HFFc6 (cell line): ENCODE measurements around the gene NDUFS3. TPM values are rescaled to one million over a fixed set of nuclear protein-coding genes. Genes with fewer than 3 reads are reported as not detected.

Experiments used
- DNase-seq: peaks from one replicate; pipeline ENCODE4 v3.0.0-alpha.2; 2018
- H3K27ac Mint-ChIP-seq: 2 replicates; pipeline ENCODE4 v1.8.0; 2020; ENCODE audit warnings: mild to moderate bottlenecking, mixed read lengths
- H3K27me3 Mint-ChIP-seq: 2 replicates; pipeline ENCODE4 v1.8.0; 2021; ENCODE audit warnings: mild to moderate bottlenecking, moderate library complexity, mixed read lengths; ENCODE audit not compliant: insufficient read depth
- H3K36me3 Mint-ChIP-seq: 2 replicates; pipeline ENCODE4 v1.8.0; 2021; ENCODE audit warnings: low read depth, mixed read lengths
- H3K4me1 Mint-ChIP-seq: 2 replicates; pipeline ENCODE4 v1.8.0; 2020; ENCODE audit warnings: low read depth, mixed read lengths
- H3K4me3 Mint-ChIP-seq: 2 replicates; pipeline ENCODE4 v1.8.0; 2020; ENCODE audit warnings: mild to moderate bottlenecking, moderate library complexity, mixed read lengths
- H3K9me3 Mint-ChIP-seq: 2 replicates; pipeline ENCODE4 v1.8.0; 2020; ENCODE audit warnings: mild to moderate bottlenecking, mixed read lengths
- total RNA-seq, 6 experiments: library from RNA; stranded (reverse); fragmentation: NEBNext Ultra II Directional; extraction: Animal tissue kit (Norgen Biotek cat#: 25700); gene quantifications; 2 replicates in 1 of 6; 3 replicates in 5 of 6; pipeline ENCODE4 v1.2.3, GENCODE V29; 2021
- TF ChIP-seq, protein P1 (sequence below): fragments of 200-600 bp; sonication (generic); IDR thresholded peaks from 2 replicates; pipeline ENCODE4 v1.5.0; 2021; ENCODE audit warnings: antibody characterized with exemption, mild to moderate bottlenecking

NDUFS3 gene
- total RNA-seq, 6 experiments from 2014 or later: 97.0 to 105 (median 99.8) TPM

DNA sequence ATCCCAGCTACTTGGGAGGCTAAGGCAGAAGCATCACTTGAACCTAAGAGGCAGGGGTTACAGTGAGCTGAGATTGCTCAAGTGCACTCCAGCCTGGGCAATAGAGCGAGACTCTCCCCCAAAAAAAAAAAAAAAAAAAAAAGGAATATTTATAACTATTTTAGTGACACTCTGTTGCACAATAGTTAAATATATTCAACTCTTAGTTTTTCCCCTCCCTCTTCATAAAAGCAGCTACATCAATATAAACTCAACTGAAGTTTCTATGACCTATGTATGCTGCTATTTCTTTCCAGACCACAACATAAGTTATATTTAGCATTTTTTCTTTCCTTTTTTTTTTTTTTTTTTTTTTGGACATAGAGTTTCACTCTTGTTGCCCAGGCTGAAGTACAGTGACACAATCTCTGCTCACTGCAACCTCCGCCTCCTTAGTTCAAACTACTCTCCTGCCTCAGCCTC, 45.2 kb upstream of the NDUFS3 start:
- peak; percentile 47 for DNase-seq
- Mint-ChIP-seq H3K9me3 (no peaks in the 10 kb centered on the region), H3K27ac (peak overlapping the region; percentile 42), H3K27me3 (no peaks in the 10 kb centered on the region; the same call in 1 of the 2 replicates), H3K4me3 (no peak overlapping the region), H3K4me1 (peaks cover 31% of the 10 kb centered on the region), H3K36me3 (peaks cover 3% of the 10 kb centered on the region)
- TF ChIP-seq, protein P1, sequence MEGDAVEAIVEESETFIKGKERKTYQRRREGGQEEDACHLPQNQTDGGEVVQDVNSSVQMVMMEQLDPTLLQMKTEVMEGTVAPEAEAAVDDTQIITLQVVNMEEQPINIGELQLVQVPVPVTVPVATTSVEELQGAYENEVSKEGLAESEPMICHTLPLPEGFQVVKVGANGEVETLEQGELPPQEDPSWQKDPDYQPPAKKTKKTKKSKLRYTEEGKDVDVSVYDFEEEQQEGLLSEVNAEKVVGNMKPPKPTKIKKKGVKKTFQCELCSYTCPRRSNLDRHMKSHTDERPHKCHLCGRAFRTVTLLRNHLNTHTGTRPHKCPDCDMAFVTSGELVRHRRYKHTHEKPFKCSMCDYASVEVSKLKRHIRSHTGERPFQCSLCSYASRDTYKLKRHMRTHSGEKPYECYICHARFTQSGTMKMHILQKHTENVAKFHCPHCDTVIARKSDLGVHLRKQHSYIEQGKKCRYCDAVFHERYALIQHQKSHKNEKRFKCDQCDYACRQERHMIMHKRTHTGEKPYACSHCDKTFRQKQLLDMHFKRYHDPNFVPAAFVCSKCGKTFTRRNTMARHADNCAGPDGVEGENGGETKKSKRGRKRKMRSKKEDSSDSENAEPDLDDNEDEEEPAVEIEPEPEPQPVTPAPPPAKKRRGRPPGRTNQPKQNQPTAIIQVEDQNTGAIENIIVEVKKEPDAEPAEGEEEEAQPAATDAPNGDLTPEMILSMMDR: no peak

DNA sequence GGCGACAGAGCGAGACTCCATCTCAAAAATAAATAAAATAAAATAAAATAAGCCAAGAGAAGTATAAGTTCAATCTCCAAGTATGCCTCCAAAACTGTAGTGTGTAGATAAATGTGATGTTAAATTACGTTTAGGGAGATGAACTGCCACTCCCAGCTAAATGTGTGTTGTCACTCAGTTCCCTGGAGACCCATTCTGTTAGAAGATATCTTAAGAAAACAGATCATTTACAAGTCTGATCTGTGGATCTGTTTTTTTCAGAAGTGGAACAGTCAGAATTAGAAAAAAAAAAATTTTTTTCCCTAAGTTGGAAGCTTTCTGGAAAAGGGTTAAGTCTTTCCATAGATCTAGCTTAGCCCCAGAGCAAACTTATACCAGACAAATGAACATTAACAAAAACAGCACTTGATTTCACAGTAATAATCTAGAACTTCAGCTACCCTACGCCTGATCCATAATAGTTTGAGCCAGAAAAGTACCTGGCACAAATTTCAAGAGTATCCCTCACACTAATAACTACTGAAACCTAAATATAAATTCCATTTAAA, 44.1 kb upstream of the NDUFS3 start:
- no peaks in the 10 kb centered on the region for H3K9me3 Mint-ChIP-seq
- peaks cover 42% of the 10 kb centered on the region for H3K4me1 Mint-ChIP-seq
- no peak overlapping the region for H3K27ac Mint-ChIP-seq
- no peaks in the 10 kb centered on the region; the same call in 1 of the 2 replicates for H3K27me3 Mint-ChIP-seq
- DNase-seq: no peak
- peaks cover 7% of the 10 kb centered on the region for H3K36me3 Mint-ChIP-seq
- TF ChIP-seq, protein P1: no peak
- H3K4me3 Mint-ChIP-seq: no peak overlapping the region

DNA sequence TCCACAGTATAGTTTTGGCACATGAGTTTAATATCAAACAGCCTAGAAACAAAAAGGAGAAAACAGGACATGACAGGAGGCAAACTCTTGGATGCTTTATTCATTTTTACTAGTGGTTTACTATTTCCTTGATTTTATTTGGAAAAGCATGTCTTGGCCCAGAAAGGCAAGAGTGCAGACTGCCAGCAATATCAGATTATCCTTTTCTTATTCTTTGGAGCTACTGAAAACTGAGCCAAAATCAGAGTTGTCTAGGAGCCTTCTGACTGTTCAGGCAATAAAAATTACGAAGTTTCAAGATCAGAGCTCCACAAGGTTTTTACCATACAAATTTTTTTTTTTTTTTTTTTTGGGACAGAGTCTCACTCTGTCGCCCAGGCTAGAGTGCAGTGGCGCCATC, 42.0 kb upstream of the NDUFS3 start:
- Mint-ChIP-seq H3K9me3 (no peaks in the 10 kb centered on the region), H3K4me1 (peaks cover 49% of the 10 kb centered on the region), H3K27me3 (no peaks in the 10 kb centered on the region; the same call in 1 of the 2 replicates), H3K36me3 (peaks cover 13% of the 10 kb centered on the region), H3K4me3 (no peak overlapping the region), H3K27ac (no peak overlapping the region)
- DNase-seq: no peak
- TF ChIP-seq, protein P1: no peak

DNA sequence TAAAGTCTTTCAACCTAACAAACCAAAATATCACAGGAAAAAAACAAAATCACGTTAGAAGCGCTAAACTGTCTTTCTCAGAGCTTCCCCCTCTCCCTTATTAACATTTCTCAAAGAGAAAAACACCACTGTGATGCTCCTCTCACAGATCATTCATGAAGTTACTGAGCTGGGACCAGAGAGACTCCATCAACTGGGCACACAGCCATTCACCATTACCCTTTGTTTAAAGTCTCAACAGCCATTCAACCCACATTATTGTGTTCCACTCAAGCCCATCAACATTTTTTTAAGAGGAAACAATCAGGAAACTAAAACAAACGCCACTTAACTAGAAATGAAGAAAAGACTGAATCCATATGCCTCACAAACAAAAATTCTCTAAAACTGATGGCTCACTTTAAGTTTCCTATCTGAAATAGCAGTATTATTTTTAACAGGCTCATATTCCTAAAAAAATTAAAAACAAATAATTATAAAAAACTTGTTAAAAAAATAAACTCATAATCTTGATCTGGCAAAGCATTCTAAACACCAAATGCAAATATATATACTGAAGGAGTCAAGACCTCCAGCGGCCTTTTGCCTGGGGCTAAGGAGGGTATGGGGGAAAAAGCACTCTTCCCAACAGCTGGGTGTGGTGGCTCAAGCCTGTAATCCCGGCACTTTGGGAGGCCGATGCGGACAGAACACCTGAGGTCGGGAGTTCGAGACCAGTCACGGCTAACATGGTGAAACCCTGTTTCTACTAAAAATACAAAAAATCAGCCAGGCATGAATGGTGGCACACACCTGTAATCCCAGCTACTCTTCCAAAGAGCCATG, 39.9 kb upstream of the NDUFS3 start:
- peaks cover 41% of the 10 kb centered on the region for H3K4me1 Mint-ChIP-seq

DNA sequence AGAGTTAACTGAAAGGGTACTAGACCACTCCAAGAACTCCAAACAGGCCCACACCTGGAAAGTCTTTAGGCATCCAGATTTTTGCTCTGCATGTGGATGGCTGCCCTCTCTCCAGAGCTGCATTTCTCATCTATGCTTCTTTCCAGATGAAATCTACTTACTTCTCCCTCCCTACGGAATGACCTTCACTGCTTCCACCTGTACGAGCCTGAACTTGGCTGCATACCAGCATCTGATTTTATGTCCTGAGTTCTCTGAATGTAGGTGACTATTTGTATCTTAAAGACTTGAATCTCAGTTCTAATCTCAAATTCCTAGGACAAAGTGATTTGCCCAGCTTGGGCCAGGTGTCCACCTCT, 39.2 kb upstream of the NDUFS3 start:
- Mint-ChIP-seq H3K27ac (peak overlapping the region; percentile 91), H3K4me1 (peaks cover 46% of the 10 kb centered on the region), H3K36me3 (peaks cover 13% of the 10 kb centered on the region), H3K4me3 (peak overlapping the region; percentile 73), H3K9me3 (no peaks in the 10 kb centered on the region), H3K27me3 (no peaks in the 10 kb centered on the region; the same call in 1 of the 2 replicates)
- TF ChIP-seq, protein P1: no peak
- no peak for DNase-seq

More for the DNA sequence above, 39.9 kb upstream of the NDUFS3 start:
- Mint-ChIP-seq H3K4me3 (no peak overlapping the region), H3K36me3 (peaks cover 13% of the 10 kb centered on the region), H3K9me3 (no peaks in the 10 kb centered on the region), H3K27ac (peak overlapping the region; percentile 91), H3K27me3 (no peaks in the 10 kb centered on the region; the same call in 1 of the 2 replicates)
- TF ChIP-seq, protein P1: no peak
- DNase-seq: no peak
